HG03045 (cell line): ENCODE measurements around the gene CLN5.
A peak's percentile ranks its signal among the peaks of the same experiment; 100 is the strongest.
"Not testable (repeated sequence)": the region's sequence is repeated elsewhere in the genome, so short reads cannot be mapped to it uniquely, and the experiment has no call there.

Experiments used
- ATAC-seq: cut with Tn5 transposase; IDR thresholded peaks from one replicate; pipeline ENCODE4 v1.9.1; 2021; ENCODE audit warnings: mild to moderate bottlenecking, moderate library complexity; ENCODE audit not compliant: unreplicated experiment

CLN5 gene

DNA sequence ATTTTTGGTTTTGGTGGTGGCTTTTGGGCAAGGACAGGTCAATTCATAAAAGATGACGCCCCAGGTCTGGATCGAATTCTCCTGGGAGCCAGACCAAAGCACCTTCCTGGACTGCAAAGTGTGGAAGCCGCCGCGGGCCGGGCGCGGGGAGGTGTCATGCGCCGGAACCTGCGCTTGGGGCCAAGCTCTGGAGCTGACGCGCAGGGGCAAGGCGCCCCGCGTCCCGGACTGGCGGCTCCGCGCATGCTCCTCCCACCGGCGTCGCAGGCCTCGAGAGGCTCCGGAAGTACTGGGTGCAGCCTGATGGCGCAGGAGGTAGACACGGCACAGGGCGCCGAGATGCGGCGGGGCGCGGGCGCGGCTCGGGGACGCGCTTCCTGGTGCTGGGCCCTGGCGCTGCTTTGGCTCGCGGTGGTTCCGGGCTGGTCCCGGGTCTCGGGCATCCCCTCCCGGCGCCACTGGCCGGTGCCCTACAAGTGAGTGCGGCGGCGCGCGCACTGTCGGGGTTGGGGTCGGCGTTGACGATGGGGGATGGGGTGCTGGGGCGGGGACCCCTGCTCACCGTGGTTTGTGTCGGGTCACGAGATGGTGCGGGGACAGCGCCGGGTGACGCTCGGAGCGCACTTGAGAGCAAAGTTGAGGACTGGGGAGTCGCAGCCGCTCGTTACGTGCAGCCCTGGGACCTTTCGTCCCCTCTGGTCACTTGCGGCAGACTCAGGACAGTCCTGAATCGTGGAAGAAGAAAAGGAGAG lies at the start of gene CLN5:
Gene CLN5, plus strand, starts transcription at position 286 of the 752 bp plus-strand sequence. Its CDS starts 18 bp downstream, at position 304.
- ATAC-seq: peak; percentile 95

DNA sequence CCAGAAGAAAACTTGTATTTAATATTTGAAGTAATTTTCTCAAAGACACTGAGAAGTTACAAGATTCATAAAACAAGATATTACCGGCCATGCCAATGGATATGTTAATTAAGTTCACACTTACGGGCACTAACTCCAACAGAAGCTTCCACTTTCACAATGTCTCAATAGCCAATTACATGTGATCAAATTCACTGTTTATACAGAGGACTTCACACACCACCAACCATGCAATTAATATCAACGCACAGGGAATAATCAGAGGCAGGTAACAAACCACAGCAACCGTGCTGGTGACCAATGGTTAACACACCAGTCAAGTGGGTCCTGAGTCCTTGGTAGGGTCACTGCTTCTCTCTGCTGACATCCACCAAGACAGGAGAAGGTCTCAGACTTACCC lies 49.5 kb upstream of the CLN5 start:
- ATAC-seq: no peak

DNA sequence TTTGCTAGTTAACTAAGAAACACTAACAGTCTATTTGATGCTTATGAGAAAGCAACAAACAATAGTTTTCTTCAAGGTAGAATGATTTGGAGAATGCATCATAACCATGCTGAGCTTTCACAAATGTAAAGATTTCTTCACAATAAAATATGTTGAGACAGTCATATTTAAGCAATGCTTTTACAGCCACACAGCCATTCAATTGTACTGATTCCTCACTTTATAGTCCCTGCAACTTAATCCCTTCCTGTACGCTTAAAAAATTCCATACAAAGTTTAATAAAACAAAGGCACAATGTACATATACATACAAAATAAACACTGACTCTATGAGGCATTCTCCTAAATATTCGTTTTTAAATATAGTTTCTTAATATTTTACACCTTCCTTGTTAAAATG lies 48.2 kb upstream of the CLN5 start:
- no peak for ATAC-seq

DNA sequence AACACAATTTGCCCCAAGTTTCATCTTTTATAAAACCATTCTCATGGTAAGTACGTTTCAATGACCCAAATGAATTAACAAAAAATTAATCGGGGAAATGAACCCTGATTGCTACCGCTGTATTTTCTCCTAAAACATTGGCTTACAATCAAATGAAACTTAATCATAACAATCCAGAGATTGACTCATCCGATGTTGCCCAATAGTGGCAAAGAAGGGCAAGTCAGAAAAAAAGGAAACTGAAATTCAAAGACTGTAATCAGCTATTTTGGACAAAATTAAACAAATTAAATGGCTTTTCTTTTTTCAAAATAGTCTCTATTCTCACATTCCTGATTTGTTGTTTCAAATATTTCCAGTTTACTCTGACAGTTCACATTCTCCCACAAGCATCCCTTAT lies 47.4 kb upstream of the CLN5 start:
- ATAC-seq: no peak

DNA sequence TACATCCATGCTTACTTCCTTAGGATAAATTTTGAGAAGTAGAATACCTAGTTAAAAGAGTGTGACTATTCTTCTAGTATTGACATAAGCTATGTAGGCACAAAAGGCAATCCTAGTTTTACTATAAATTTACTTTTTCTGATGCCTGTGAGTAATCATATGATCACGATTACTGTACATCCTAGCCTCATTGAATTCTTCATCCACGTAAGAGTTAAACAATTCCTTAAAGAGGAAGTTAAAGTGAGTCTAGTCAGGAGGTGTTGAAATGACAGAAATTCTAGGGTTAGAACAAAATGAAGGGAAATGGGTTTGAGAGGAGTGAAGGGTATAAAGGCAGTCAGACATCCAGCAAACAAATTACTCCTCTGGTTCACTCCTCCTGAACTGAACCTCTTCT lies 43.7 kb upstream of the CLN5 start, which contains the start of gene ACOD1:
Gene ACOD1, plus strand, starts transcription at position 363 of the 400 bp plus-strand sequence. CDS start 48 bp downstream, outside the sequence.
- no peak for ATAC-seq

DNA sequence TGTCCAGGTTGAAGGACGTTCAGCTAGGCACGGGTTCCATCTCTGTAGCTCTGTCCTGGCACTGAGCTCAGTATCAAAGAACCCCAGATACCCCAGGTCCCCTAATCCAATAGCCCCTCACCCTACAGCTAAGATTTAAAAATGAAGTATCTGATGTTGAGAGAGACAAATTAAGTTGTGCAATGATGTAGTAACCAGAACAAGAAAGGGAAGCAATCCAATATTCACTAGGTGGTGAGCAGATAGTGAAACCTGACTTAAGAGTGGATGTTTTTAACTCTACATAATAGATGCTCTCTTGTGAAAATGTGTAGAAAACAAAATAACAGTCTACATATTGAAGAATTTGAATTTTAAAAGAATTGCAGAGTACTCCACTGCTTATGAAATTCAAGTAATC lies 41.8 kb upstream of the CLN5 start:
- no peak for ATAC-seq

DNA sequence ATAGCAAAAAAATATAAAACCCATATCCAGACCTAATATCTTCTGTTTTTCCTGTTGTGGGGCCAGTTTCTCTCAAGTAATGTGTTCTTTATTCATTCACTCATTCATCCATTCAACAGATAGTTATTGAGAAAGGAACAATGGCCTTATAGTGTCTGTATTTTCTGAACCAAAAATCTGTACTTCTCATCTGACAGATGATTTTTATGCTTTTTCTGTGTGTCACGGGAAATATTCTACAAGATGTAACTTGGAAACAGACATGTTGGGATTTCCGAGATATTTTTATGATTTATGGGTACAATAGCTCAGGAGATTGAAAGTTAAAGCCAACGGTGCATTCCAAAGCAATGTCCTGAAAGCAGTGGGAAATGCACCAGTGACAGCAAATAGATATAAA lies 37.9 kb upstream of the CLN5 start:
- ATAC-seq: no peak

DNA sequence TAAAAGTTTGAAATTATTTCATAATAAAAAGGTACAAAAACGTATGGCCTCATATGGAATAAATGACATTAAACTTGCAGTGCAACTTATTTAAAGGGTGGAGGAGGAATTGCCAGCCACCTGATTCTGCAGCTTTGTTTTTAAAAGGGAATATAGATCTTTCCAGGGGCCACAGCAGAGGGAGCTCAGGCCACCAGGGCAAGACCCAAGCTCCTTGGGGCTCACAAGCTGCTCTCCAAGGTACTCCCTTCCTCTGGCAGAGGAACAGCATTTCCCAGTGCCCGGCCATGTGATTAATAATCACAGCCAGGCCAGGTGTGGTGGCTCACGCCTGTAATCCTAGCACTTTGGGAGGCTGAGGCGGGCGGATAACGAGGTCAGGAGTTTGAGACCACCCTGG lies 37.3 kb upstream of the CLN5 start:
- ATAC-seq: no peak

DNA sequence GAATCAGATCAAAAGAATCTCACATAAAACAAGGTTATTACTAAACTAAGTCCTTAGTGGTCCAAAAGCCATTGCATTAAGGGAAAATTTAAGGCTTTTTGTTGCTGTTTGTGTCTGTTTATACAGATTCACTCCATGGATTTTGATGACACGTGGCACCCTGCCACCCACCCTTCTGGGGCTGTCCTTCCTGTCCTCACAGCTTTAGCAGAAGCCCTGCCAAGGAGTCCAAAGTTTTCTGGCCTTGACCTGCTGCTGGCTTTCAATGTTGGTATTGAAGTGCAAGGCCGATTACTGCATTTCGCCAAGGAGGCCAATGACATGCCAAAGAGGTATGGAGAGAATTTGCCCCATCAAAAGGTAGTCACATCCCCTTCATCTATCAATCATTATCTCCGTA lies 36.7 kb upstream of the CLN5 start:
- no peak for ATAC-seq

DNA sequence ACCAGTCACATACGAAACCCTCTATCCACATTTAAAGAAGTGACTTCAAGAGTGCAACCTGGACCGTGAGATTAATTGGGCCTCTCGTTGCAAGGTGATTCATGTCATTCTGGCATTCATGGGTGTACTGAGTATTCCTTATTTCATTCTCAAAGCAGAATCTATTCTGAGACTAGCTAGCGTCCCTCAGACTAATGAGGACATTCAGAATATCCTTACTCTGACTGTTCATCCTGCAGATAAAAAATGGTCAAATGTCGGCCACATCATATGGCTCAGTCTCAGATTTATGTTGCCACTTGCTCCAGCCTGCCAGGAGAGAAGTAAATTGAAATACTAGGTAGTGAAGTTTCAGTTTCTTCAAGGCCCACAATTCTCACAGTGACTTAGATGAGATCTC lies 36.2 kb upstream of the CLN5 start:
- no peak for ATAC-seq

DNA sequence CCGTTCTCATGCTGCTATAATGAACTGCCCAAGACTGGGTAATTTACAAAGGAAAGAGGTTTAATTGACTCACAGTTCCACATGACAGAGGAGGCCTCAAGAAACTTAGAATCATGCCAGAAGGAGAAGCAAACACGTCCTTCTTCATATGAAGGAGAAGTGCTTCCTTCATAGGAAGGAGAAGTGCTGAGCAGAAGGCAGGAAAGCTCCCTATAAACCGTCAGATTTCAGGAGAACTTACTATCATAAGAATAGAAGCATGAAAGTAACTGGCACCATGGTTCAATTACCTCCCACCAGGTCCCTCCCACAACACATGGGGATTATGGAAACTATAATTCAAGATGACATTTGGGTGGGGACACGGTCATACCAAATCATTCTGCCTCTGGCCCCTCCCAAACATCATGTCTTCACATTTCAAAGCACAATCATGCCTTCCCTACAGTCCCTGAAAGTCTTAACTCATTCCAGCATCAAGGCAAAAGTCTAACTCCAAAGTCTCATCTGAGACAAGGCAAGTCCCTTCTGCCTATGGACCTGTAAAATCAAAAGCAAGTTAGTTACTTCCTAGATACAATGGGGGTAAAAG lies 32.9 kb upstream of the CLN5 start:
- no peak for ATAC-seq

DNA sequence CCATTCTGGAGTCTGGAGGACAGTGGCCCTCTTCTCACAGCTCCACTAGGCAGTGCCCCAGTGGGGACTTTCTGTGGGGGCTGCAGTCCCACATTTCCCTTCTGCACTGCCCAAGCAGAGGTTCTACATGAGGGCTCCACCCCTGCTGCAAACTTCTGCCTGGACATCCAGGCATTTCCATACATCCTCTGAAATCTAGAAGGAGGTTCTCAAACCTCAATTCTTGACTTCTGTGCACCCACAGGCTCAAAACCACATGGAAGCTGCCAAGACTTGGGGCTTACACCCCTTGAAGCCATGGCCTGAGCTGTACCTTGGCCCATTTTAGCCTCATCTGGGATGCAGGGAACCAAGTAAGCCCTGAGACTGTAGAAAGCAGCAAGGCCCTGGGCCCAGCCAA lies 32.1 kb upstream of the CLN5 start:
- not testable (repeated sequence) for ATAC-seq

DNA sequence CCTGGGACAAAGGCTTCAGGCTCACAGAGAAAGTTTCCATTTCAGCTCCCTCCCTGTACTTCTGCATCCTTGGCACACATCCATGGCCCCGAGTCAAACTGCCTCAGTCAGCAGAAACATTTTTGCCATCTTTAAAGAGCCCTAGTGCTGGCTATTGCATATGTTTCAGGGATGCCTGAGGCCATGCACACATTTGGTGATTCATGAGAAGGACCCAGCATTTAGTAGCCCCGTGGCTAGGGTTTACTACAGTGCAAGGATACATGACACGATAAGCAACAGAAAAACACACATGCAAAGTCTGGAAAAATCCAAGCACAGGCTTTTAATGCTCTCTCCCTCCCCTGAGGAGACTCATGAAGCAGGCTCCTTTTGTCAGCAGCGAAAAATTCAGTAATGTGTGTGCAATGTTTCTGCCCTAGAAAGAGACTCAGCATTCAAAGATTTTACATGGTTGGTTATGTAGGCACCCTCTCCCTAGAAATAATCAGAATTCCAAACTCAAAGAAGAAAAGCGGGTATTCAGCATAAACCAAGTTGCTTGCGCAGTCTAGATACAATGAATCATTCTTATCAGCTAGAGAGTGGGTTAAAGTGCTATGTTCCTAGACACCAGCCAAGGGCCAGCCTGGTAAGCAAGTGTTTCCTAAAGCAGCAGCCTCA lies 26.0 kb upstream of the CLN5 start:
- ATAC-seq: no peak

DNA sequence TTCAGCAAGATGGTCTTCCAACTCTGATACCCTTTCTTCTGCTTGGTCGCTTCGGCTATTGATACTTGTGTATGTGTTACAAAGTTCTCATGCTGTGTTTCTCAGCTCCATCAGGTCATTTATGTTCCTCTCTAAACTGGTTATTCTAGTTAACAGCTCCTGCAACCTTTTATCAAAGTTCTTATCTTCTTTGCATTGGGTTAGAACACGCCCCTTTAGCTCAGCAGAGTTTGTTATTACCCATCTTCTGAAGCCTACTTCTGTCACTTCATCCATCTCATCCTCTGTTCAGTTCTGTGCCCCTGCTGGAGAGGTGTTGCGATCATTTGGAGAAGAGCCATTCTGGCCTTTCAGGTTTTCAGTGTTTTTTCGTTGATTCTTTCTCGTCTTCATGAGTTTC lies 24.9 kb upstream of the CLN5 start:
- ATAC-seq: no peak

DNA sequence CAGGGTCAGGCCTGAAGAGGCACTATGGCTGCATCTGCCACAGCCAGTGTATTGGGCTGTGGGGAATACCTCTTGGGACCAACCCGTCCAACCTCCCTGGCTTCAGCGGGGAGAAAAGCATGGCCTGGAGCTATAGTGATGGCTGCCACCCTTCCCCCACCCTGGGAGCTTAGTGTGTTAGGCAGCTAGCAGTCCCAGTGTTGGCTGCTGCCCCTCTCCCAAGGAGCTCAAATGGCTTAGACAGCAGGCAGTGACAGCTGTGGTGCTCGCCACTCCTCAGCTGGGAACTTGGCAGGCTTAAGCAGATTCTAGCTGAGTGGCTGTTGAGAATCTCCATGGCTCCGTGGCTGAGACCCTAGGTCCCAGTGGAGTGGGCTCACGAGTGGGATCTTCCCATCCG lies 23.8 kb upstream of the CLN5 start:
- ATAC-seq: no peak

DNA sequence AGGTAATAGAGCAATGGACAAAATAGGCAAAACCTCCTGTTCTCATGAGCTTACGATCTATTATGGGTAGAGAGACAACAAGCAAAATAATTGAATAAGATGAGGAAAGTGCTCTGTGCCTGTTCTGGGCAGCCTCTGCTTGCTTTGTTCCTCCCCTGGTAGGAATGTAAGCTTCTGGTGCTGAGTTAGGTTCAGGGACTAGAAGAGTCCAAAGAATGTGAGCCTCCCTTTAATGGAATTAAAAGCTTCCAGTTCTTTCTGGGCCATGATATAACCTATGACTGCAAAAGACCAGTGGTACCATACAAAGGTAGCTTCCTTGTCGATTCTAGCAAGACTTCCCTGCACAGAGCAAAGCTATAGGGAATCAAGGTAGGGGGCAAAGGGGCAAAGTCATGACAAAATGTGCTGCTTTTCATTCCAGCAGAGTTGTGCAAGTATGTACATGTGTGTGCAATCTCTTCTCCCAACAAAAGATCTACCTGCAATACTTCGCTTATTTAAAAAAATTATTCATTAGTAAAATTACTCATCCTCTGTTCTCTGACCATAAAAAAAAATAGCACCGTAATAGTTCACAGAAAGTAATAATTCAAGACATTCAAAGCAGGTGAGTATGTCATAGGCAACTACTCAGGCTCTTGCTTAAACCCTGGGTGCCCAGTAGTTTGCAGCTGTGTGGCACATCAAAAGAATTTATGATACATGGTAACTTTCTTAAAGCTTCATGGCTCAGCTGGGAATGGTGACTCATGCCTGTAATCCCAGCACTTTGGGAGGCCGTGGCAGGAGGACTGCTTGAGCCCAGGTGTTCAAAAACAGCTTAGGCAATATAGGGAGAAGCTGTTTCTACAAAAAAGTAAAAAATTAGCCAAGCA lies 22.2 kb upstream of the CLN5 start:
- ATAC-seq: no peak

DNA sequence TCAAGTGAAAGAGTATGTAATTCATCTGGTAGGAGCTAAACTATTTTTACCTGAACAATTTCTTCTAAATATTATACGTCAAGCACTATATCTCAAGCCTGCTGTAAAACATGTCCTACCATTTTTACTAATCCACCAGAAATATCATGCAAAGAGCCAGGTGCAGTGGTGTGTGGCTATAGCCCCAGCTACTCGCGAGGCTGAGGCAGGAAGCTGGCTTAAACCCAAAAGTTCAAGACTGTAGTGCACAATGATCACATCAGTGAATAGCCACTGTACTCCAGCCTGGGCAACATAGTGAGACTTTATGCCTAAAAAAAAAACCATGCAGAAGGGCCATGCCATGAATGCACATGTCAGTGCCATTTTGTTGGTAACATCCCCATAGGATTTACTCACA lies 20.7 kb upstream of the CLN5 start:
- ATAC-seq: no peak

DNA sequence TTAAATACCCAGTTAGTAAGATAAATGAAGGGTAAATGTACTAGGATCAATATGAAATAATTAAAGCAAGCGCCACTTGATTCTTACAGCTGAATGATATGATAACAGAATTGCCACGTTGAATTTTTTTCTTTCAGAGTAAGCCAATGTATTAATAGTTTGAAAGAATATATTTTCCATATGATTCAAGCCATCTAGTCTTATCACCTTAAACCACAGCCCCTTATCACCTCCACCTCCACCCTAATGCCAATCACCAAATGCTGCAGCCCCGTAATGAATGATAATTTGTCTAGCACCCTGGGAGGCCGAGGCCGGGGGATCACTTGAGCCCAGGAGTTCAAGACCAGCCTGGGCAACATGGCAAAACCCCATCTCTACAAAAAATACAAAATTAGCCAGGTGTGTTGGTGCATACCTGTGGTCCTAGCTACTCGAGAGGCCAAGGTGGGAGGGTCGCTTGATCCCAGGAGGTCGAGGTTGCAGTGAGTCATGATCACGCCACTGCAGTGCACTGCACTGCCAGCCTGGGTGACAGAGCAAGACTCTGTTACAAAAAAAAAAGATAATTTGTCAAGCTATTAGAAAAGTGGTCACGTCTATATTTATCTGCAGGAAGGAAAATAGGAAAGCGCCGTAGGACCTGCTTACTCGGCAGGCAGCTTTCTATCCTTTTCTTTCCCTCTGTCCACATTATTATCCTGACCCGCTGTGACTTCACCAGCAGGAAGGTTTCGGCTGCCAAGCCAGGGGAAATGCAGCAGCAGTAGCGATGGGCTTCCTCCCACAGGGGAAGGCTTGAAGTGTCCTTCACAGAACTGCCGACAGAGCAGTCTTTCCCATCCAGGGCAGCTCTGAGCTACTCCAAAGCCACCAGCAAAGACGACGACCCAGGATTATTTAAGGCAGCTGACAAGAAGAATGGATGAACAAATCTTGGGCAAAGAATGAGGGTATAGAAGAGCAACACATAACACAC lies 19.7 kb upstream of the CLN5 start:
- ATAC-seq: no peak

DNA sequence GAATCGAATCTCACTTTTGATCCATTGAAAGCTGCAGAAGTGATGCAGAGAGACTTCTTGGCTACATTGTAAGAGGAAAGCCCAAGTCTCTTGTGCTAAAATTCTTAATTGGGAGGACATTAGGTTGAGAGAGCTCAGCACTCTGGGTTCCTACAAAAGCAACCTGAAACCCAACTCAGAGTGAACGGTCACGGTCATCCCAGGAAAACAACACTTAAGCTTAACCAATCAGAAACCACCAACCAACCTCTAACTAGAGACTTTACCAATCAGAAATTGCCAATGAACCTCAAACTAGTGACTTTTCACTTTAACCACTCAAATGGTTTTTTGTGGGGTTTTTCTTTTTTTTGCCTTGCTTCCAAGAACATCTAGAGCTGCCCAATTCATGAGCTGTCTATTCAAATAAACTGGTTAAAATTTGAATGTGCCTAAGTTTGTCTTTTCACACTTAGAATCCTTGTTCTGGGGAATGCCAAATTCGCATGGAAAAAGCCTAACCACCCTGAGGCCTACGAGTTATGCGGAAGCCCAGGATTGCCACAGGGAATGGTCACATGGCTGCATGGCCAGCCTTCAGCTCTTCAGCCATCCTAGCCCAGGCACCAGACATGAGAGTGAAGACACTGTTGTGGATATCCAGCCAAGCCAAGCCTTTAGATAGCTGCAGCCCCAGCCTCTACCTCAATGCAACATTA lies 17.8 kb upstream of the CLN5 start:
- ATAC-seq: no peak

DNA sequence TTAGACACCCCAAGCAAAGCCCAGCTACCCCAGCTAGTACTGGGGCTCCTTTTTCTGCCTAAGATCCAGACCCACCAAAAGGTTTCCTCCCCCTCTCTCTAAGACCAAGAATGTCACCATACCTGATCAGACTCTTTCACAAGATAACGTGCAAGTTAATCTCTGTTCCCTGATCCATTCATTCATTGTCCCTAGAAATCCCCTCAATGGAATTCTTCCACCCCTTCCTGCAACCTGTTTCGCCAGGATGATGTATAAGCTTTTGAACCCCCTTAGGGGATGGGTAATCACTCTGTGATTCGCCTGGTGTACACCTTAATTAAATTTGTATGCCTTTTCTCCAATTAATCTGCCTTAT lies 17.3 kb upstream of the CLN5 start:
- ATAC-seq: no peak
